MCF 10A (cell line): ENCODE measurements around the gene ARHGAP15. TPM values are rescaled to one million over a fixed set of nuclear protein-coding genes. Genes with fewer than 3 reads are reported as not detected.

Source experiments
- BruUV-seq: library from RNA; stranded (reverse); fragments of 400-500 nt; replicated peaks from 2 replicates; lab custom pipeline; 2021; lab: Mats Ljungman, UMichigan
- CTCF ChIA-PET: fragments of 300-600 bp; sonication (Branson Sonifier 250); formaldehyde crosslinking; extraction: SDS; loops from one replicate; lab custom pipeline; 2021; ENCODE audit warnings: antibody characterized with exemption, inconsistent platforms; lab: Yijun Ruan, JAX
- POLR2A ChIA-PET: fragments of 300-600, 350-650 bp; sonication (Branson Sonifier 250); formaldehyde crosslinking; extraction: SDS; loops from one replicate; lab custom pipeline; 2020; ENCODE audit warnings: antibody characterized with exemption, inconsistent platforms; lab: Yijun Ruan, JAX
- DNase-seq: peaks from one replicate; pipeline ENCODE4 v3.0.0-alpha.2; 2018; ENCODE audit not compliant: unreplicated experiment
- H3K27ac Mint-ChIP-seq: one replicate; pipeline ENCODE4 v1.8.0; 2022; ENCODE audit warnings: mild to moderate bottlenecking, low read depth, mixed read lengths; ENCODE audit not compliant: unreplicated experiment
- H3K27me3 Mint-ChIP-seq: one replicate; pipeline ENCODE4 v1.8.0; 2022; ENCODE audit warnings: mixed read lengths; ENCODE audit not compliant: insufficient read depth, unreplicated experiment
- H3K36me3 Mint-ChIP-seq: one replicate; pipeline ENCODE4 v1.8.0; 2022; ENCODE audit warnings: mild to moderate bottlenecking, moderate library complexity, mixed read lengths; ENCODE audit not compliant: insufficient read depth, unreplicated experiment
- H3K4me1 Mint-ChIP-seq: one replicate; pipeline ENCODE4 v1.8.0; 2022; ENCODE audit warnings: mixed read lengths; ENCODE audit not compliant: insufficient read depth, unreplicated experiment
- H3K4me3 Mint-ChIP-seq: one replicate; pipeline ENCODE4 v1.8.0; 2022; ENCODE audit warnings: mild to moderate bottlenecking, moderate library complexity, mixed read lengths; ENCODE audit not compliant: unreplicated experiment
- H3K9me3 Mint-ChIP-seq: one replicate; pipeline ENCODE4 v1.8.0; 2022; ENCODE audit warnings: mixed read lengths; ENCODE audit not compliant: unreplicated experiment
- CTCF ChIP-seq: fragments of 200-600 bp; IDR thresholded peaks from one replicate; pipeline ENCODE4 v1.8.0; 2022; ENCODE audit warnings: antibody characterized with exemption, mild to moderate bottlenecking; ENCODE audit not compliant: unreplicated experiment
- intact Hi-C: fragments of 100-400 bp; cut with micrococcal nuclease; formaldehyde crosslinking; loops from 2 replicates; pipeline ENCODE4 v1.14.1; 2022
- total RNA-seq: library from RNA; stranded (reverse); gene quantifications from 2 replicates; pipeline ENCODE4 v1.2.3, GENCODE V29; 2022

ARHGAP15 gene
- total RNA-seq, 1 experiment from 2014 or later: not detected

- Mint-ChIP-seq H3K4me1 (no peaks in the 10 kb centered on the region), H3K9me3 (no peaks in the 10 kb centered on the region), H3K27me3 (no peaks in the 10 kb centered on the region), H3K4me3 (no peak overlapping the region), H3K36me3 (no peaks in the 10 kb centered on the region), H3K27ac (no peak overlapping the region)
- DNase-seq: no peak
- no TSS peak for BruUV-seq
- intact Hi-C loops: no loop called here
- ChIA-PET CTCF (no interaction called here), POLR2A (interaction anchor here (0.7 kb wide), 1 partner anchor 571 kb away, joined by 5 read pairs; no protein-coding TSS in a partner anchor)
- TF ChIP-seq CTCF: no peak
Measured at GRCh38 chr2:143378996-143379395, 249.8 kb downstream of the ARHGAP15 start.

GRCh38 chr2:143379955-143380354, 250.7 kb downstream of the ARHGAP15 start:
- Mint-ChIP-seq H3K4me1 (no peaks in the 10 kb centered on the region), H3K9me3 (no peaks in the 10 kb centered on the region), H3K27ac (no peak overlapping the region), H3K36me3 (no peaks in the 10 kb centered on the region), H3K27me3 (no peaks in the 10 kb centered on the region), H3K4me3 (no peak overlapping the region)
- no peak for TF ChIP-seq CTCF
- POLR2A ChIA-PET: interaction anchor here (0.7 kb wide), 1 partner anchor 570 kb away, joined by 5 read pairs; no protein-coding TSS in a partner anchor
- DNase-seq: no peak
- intact Hi-C loops: no loop called here
- BruUV-seq: no TSS peak
- CTCF ChIA-PET: no interaction called here

GRCh38 chr2:143382573-143382972, 253.4 kb downstream of the ARHGAP15 start:
- Mint-ChIP-seq H3K27me3 (no peaks in the 10 kb centered on the region), H3K9me3 (no peaks in the 10 kb centered on the region), H3K27ac (no peak overlapping the region), H3K4me1 (no peaks in the 10 kb centered on the region), H3K36me3 (no peaks in the 10 kb centered on the region), H3K4me3 (no peak overlapping the region)
- no TSS peak for BruUV-seq
- no peak for TF ChIP-seq CTCF
- ChIA-PET POLR2A (interaction anchor here (0.5 to 0.7 kb wide), 2 partner anchors 8 to 48 kb away, joined by 3 read pairs; no protein-coding TSS in a partner anchor), CTCF (no interaction called here)
- intact Hi-C loops: no loop called here
- DNase-seq: no peak

- Mint-ChIP-seq H3K4me3 (no peak overlapping the region), H3K36me3 (no peaks in the 10 kb centered on the region)
- POLR2A ChIA-PET: interaction anchor here (0.5 kb wide), 1 partner anchor 9 kb away, joined by 3 read pairs; no protein-coding TSS in a partner anchor
Measured at GRCh38 chr2:143383016-143383415, 253.8 kb downstream of the ARHGAP15 start.

More at GRCh38 chr2:143383016-143383415, 253.8 kb downstream of the ARHGAP15 start:
- no peak for DNase-seq
- CTCF ChIA-PET: no interaction called here
- Mint-ChIP-seq H3K27me3 (no peaks in the 10 kb centered on the region), H3K27ac (no peak overlapping the region), H3K4me1 (no peaks in the 10 kb centered on the region), H3K9me3 (no peaks in the 10 kb centered on the region)
- intact Hi-C loops: no loop called here
- TF ChIP-seq CTCF: no peak
- no TSS peak for BruUV-seq
